Stimulated activated naive CD8-positive, alpha-beta T cell treated with anti-CD3 and anti-CD28 coated beads, Interleukin-15, Interleukin-2, amounts not matched to agents 100 ng/mL and 50 ng/mL, for 24 hours (primary cell): ENCODE measurements around the gene UNKL.
"Not testable (repeated sequence)": the region's sequence is repeated elsewhere in the genome, so short reads cannot be mapped to it uniquely, and the experiment has no call there.

Source experiments
- H3K27ac Mint-ChIP-seq: one replicate; pipeline ENCODE4 v1.8.0; 2021; ENCODE audit warnings: mild to moderate bottlenecking, mixed read lengths
- H3K27me3 Mint-ChIP-seq: one replicate; pipeline ENCODE4 v1.8.0; 2021; ENCODE audit warnings: mixed read lengths
- H3K36me3 Mint-ChIP-seq: one replicate; pipeline ENCODE4 v1.8.0; 2021; ENCODE audit warnings: low read depth, mixed read lengths
- H3K4me1 Mint-ChIP-seq: one replicate; pipeline ENCODE4 v1.8.0; 2021; ENCODE audit warnings: low read depth, mixed read lengths
- H3K4me3 Mint-ChIP-seq: one replicate; pipeline ENCODE4 v1.8.0; 2021; ENCODE audit warnings: mild to moderate bottlenecking, mixed read lengths
- H3K9me3 Mint-ChIP-seq: one replicate; pipeline ENCODE4 v1.8.0; 2021; ENCODE audit warnings: mixed read lengths

Gene UNKL

DNA sequence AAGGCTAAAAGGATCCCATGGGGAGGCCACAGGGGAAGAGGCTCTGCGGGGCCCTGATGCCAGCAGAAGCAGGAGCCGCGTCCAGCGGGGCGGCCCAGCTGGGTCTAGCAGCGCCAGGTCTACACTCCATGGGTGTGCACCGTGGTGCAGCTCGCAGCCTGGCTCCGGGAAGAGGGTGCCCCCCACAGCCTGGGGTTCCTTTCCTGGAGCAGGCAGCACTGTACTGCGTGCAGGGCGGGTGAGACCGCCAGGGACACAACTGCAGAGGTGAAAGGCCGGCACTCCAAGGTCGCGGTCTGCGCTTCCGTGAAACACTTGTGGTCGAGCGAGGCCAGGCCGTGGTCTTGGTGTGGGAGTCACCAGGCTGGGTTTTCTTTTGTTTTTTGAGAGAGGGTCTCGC lies 36.3 kb upstream of the UNKL start:
- Mint-ChIP-seq H3K27ac (no peak overlapping the region), H3K4me3 (no peak overlapping the region), H3K27me3 (no peaks in the 10 kb centered on the region), H3K36me3 (no peaks in the 10 kb centered on the region), H3K9me3 (no peaks in the 10 kb centered on the region), H3K4me1 (no peaks in the 10 kb centered on the region)

DNA sequence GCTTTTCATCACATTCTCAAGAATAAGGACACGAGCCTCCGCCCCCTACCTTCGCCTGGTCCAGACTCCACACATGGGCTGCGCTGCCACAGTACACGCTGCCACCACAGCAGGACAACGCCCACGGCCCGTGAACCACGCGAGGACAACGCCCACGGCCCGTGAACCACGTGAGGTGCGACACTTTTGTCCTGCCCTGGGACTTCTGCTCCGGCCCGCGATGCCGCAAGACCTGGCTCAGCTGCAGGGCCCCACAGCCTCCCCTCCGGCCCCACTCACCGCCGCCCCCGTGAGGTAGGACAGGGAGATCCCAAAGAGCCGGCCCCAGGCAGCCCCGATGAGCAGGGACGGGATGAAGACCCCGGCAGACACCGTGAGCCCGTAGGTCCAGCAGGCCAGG lies 35.7 kb upstream of the UNKL start:
- H3K4me1 Mint-ChIP-seq, result no peaks in the 10 kb centered on the region
- no peaks in the 10 kb centered on the region for H3K27me3 Mint-ChIP-seq
- no peak overlapping the region for H3K27ac Mint-ChIP-seq
- no peaks in the 10 kb centered on the region for H3K9me3 Mint-ChIP-seq
- H3K4me3 Mint-ChIP-seq, result no peak overlapping the region
- no peaks in the 10 kb centered on the region for H3K36me3 Mint-ChIP-seq

DNA sequence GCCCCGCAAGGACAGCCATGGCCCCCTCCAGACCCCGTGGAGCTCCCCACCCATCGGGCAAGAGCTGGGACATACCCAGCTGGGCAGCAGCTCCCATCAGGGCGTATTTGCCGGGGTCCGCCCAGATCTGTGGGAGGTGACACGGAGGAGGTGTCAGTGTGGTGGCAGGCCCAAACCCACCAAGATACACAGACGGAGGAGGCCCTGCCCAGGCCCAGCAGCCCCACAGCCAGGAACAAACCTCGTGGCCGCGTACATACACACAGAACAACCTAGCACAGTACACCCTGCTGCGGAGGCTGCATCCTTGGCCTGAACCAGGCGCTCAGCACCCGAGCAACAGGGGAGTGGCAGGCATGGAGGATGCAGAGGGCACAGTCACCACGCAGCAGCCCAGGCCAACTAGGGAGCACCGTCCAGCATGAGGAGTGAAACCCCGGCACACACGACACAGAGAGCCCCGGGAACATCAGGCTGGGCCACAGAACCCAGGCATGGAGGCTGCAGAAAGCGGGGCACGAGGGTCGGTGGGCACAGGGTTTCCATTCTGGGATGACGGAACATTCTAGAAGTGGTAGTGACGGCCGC lies 34.8 kb upstream of the UNKL start:
- H3K27ac Mint-ChIP-seq, result no peak overlapping the region
- no peak overlapping the region for H3K4me3 Mint-ChIP-seq
- H3K9me3 Mint-ChIP-seq, result no peaks in the 10 kb centered on the region
- no peaks in the 10 kb centered on the region for H3K36me3 Mint-ChIP-seq
- H3K27me3 Mint-ChIP-seq, result no peaks in the 10 kb centered on the region
- no peaks in the 10 kb centered on the region for H3K4me1 Mint-ChIP-seq

GRCh38 chr16:1448536-1449116 lies 34.1 kb upstream of the UNKL start:
- Mint-ChIP-seq H3K9me3 (no peaks in the 10 kb centered on the region), H3K27ac (no peak overlapping the region), H3K36me3 (no peaks in the 10 kb centered on the region), H3K4me1 (no peaks in the 10 kb centered on the region), H3K4me3 (no peak overlapping the region), H3K27me3 (no peaks in the 10 kb centered on the region)

- Mint-ChIP-seq H3K27me3 (no peaks in the 10 kb centered on the region), H3K27ac (no peak overlapping the region), H3K9me3 (no peaks in the 10 kb centered on the region), H3K36me3 (no peaks in the 10 kb centered on the region), H3K4me1 (no peaks in the 10 kb centered on the region), H3K4me3 (no peak overlapping the region)
These were observed 33.5 kb upstream of the UNKL start for GRCh38 chr16:1447965-1448364.

DNA sequence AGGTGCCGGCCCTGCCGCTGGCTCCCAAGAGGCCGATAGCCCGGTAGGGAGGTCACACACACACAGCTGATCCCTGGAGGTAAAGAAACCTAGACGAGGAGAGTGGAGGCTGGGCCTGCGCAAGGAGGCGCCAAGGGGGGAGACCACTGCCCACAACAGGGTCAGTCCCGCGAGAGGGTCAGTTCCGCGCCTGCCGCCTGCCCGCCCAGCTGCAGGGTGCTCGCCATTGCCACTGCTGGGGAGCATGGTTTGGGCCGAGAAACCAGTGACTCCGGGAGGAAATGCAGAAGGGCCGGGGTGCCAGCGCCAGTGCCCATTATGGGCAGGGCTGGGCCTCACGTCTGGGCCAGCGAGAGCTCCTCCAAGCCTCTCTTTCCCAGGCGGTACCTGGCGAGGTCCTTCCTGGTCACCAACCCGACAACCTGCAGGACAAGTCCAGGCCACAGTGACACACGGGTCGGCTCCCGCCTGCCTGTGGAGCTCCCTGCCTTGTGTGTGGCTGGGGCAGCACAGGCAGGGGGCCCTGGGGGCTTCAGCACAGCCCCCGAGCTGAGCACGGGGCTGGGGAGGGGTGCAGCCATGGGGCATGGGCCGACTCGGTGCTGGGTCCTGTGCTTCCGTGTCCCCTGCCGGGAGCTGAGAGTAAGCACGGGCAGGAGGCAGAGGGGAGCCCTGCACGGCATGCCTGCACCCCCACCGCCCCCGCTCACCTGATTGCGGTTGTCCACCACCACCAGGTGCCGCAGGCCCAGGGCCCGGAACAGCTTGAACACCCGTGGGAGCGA lies 32.0 kb upstream of the UNKL start:
- Mint-ChIP-seq H3K4me3 (no peak overlapping the region), H3K9me3 (no peaks in the 10 kb centered on the region), H3K27me3 (no peaks in the 10 kb centered on the region), H3K27ac (no peak overlapping the region), H3K36me3 (no peaks in the 10 kb centered on the region), H3K4me1 (no peaks in the 10 kb centered on the region)

GRCh38 chr16:1445518-1446203 lies 31.2 kb upstream of the UNKL start:
- no peaks in the 10 kb centered on the region for H3K27me3 Mint-ChIP-seq
- H3K4me3 Mint-ChIP-seq, result no peak overlapping the region
- H3K36me3 Mint-ChIP-seq, result no peaks in the 10 kb centered on the region
- no peak overlapping the region for H3K27ac Mint-ChIP-seq
- H3K4me1 Mint-ChIP-seq, result no peaks in the 10 kb centered on the region
- H3K9me3 Mint-ChIP-seq, result no peaks in the 10 kb centered on the region

GRCh38 chr16:1444730-1445517 lies 30.4 kb upstream of the UNKL start:
- H3K4me3 Mint-ChIP-seq, result no peak overlapping the region
- H3K9me3 Mint-ChIP-seq, result no peaks in the 10 kb centered on the region
- H3K27me3 Mint-ChIP-seq, result no peaks in the 10 kb centered on the region
- H3K27ac Mint-ChIP-seq, result no peak overlapping the region
- no peaks in the 10 kb centered on the region for H3K36me3 Mint-ChIP-seq
- H3K4me1 Mint-ChIP-seq, result no peaks in the 10 kb centered on the region

DNA sequence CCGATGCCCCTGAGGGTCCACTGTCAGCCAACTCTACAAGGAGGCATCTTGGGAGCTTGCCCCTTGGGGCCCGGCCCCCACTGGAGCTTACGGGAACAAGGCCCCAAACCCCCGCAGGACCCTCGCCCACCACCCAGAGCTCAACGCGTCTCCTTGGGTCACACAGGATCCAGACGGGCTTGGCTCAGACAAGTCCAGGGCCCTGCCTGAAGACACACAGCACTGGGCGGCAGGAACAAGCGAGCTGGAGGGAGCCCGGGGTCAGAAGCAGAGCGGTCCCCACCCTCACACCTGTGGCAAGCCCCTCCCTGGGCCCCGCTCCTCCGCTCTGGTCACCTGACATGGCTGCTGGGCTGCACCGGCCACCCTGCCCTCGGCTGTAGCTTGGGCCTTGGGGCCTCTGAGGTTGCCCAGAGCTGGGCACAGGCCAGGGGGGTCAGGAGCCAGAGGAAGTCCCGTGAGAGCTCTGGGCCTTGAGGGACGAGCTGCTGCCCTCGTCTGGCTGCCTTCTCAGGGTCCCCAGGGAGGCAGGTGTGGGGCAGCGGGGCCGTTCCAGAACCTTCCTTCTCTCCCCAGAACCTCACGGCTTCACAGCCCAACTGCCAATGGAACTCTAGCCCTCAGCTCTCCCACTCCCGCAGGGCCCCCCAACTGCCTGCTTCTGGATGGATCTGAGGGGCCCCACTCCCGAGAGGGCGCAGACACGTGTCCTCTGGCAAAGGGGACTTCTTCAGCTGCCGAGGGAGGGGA lies 29.7 kb upstream of the UNKL start, which contains the start of gene CCDC154:
TSS of gene CCDC154 (minus strand) at position 577 of the 750 bp plus-strand sequence. CDS start at position 343, 234 bp downstream.
- Mint-ChIP-seq H3K9me3 (no peaks in the 10 kb centered on the region), H3K27me3 (no peaks in the 10 kb centered on the region), H3K27ac (no peak within 1 kb of the TSS), H3K4me3 (no peak within 1 kb of the TSS), H3K4me1 (no peaks in the 10 kb centered on the region), H3K36me3 (no peaks in the 10 kb centered on the region)

GRCh38 chr16:1443403-1443973 lies 29.0 kb upstream of the UNKL start:
- Mint-ChIP-seq H3K9me3 (no peaks in the 10 kb centered on the region), H3K36me3 (no peaks in the 10 kb centered on the region)

GRCh38 chr16:1442697-1443096 lies 28.2 kb upstream of the UNKL start:
- H3K4me1 Mint-ChIP-seq, result no peaks in the 10 kb centered on the region
- H3K36me3 Mint-ChIP-seq, result no peaks in the 10 kb centered on the region
- H3K9me3 Mint-ChIP-seq, result no peaks in the 10 kb centered on the region
- no peaks in the 10 kb centered on the region for H3K27me3 Mint-ChIP-seq
- no peak overlapping the region for H3K27ac Mint-ChIP-seq
- H3K4me3 Mint-ChIP-seq, result no peak overlapping the region

More at GRCh38 chr16:1443403-1443973, 29.0 kb upstream of the UNKL start:
- H3K4me1 Mint-ChIP-seq, result no peaks in the 10 kb centered on the region
- H3K27ac Mint-ChIP-seq, result no peak overlapping the region
- no peaks in the 10 kb centered on the region for H3K27me3 Mint-ChIP-seq
- H3K4me3 Mint-ChIP-seq, result no peak overlapping the region

DNA sequence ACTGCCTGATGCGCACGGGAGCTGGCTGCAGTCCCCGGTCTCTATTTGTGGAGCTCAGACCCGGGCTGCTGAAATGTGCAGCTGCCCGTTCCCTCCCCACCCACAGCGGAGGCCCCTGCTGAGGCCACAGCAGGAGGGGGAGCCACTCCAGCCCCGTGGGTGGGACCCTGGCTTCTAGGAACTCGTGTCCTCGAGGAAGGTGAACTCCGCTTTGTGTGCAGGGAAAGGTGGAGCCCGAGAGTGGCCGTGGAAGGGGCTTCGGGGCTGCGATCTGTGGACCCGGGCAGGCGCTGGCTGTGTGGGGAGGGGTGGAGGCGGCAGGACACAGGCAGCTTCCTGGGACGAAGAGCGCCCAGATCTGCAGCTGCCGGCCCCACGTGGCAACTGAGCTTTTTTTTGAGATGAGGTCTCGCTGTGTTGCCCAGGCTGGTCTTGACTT lies 26.9 kb upstream of the UNKL start:
- Mint-ChIP-seq H3K9me3 (no peaks in the 10 kb centered on the region), H3K36me3 (no peaks in the 10 kb centered on the region), H3K27me3 (no peaks in the 10 kb centered on the region), H3K4me1 (no peaks in the 10 kb centered on the region), H3K4me3 (no peak overlapping the region), H3K27ac (no peak overlapping the region)

GRCh38 chr16:1439699-1440074 lies 25.2 kb upstream of the UNKL start:
- not testable (repeated sequence) for H3K4me3 Mint-ChIP-seq, H3K9me3 Mint-ChIP-seq, H3K36me3 Mint-ChIP-seq, H3K4me1 Mint-ChIP-seq, H3K27me3 Mint-ChIP-seq, H3K27ac Mint-ChIP-seq
